Choroid plexus epithelial cell (primary cell): ENCODE results near the gene ENPEP.

ENCODE experiments used
- DNase-seq: peaks from one replicate; pipeline ENCODE4 v3.0.0-alpha.2; 2010; ENCODE audit warnings: low read depth
- H3K4me3 ChIP-seq: 2 replicates; pipeline ENCODE4 v1.5.1; 2011; ENCODE audit warnings: low read depth, mild to moderate bottlenecking, control low read depth, low read length, moderate library complexity
- TF ChIP-seq, protein P1 (sequence below): conservative IDR thresholded peaks from 2 replicates; pipeline ENCODE4 v1.5.1; 2011; ENCODE audit warnings: low read depth, mild to moderate bottlenecking, control low read depth, inconsistent platforms, low read length, moderate library complexity

ENPEP gene

DNA sequence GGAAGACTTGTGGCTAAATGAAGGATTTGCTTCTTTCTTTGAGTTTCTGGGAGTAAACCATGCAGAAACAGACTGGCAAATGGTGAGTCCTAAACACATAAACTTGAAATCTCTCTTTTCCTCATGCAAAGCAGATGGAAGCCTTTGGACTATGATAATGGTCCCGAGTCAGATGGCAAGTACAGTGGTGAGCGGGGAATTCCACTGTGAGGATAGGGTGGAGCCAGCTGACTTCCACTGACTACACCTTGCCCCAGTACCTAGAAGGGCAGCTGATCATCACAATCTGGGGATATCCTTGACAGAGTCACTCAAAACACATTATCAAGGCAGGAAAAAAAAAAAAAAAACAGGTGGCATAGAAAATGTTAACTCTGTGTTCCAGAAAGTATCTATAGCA, 34.3 kb downstream of the ENPEP start:
- H3K4me3 ChIP-seq = no peak overlapping the region
- no peak for DNase-seq
- TF ChIP-seq, protein P1, sequence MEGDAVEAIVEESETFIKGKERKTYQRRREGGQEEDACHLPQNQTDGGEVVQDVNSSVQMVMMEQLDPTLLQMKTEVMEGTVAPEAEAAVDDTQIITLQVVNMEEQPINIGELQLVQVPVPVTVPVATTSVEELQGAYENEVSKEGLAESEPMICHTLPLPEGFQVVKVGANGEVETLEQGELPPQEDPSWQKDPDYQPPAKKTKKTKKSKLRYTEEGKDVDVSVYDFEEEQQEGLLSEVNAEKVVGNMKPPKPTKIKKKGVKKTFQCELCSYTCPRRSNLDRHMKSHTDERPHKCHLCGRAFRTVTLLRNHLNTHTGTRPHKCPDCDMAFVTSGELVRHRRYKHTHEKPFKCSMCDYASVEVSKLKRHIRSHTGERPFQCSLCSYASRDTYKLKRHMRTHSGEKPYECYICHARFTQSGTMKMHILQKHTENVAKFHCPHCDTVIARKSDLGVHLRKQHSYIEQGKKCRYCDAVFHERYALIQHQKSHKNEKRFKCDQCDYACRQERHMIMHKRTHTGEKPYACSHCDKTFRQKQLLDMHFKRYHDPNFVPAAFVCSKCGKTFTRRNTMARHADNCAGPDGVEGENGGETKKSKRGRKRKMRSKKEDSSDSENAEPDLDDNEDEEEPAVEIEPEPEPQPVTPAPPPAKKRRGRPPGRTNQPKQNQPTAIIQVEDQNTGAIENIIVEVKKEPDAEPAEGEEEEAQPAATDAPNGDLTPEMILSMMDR = no peak

DNA sequence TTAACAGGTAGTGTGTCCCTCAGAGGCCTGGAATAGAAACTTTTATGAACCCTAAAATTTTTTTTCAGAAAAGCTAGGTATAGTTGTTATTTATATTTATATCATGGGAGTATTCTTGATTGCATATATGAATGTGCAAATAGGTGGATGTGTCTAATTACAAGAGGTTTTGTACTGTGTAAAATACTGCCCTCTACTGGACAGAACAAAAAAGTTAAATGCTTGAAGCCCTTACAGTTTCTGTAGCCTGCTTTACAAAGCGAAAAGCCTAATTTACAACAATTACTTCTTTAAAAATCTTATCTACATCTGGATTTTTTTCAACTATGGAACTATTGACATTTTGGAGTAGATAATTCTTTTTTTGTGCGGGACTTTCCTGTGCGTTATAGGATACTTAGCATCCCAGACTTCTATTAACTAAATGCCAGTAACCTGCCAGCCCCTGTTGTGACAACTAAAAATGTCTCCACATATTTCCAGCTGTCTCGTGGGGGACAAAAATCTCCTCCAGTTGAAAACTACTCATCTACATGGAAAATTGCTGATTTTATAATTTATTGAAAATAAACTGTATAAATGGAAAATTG, 35.1 kb downstream of the ENPEP start:
- H3K4me3 ChIP-seq = no peak overlapping the region
- TF ChIP-seq, protein P1 = peak; percentile 56
- peak; percentile 83 for DNase-seq

DNA sequence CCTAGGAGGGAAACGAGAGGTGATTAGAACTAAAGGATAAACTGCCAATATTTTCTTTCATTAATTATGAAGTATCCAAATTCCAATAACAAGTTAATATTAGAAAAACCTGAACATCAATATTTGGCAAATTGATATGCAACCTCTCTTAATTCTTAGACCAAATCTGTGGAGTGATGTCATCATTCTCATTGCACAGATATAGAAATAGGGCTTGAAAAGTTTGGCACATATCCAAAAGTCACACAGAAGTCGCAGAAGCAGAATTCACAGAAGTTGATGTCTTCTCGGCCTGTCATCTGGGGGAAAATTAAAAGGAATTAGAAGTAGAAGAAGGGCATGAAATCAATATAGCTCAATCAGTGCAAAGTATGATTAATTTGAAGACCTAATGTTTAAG, 36.9 kb downstream of the ENPEP start:
- no peak overlapping the region for H3K4me3 ChIP-seq
- TF ChIP-seq, protein P1 = no peak
- DNase-seq = no peak

DNA sequence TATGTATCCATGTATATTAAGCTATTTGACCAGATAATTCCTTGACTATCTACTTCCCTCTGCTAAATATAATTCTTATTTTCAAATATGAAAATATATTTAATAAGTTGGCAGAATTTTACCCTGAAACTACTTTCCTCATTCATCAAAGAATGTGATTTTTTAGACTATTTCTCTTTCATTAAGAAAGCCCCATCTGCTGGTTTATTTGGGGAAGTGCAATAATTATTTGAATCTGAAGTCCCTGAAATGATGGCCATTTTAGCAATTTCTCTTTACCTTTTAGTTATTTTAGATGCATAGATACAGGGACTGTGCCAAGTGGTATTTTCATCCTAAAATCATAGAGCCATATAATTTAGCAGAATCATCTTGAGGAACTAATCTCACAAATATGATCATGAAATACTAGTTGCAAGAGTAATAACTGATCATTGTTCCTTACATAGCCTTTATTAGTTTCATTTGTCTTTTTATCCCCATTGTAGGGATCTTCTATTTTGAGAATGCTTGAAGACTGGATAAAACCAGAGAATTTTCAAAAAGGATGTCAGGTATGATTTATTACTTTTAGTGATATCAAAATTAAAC, 39.0 kb downstream of the ENPEP start:
- DNase-seq = peak; percentile 65
- TF ChIP-seq, protein P1 = peak; percentile 55
- no peak overlapping the region for H3K4me3 ChIP-seq

DNA sequence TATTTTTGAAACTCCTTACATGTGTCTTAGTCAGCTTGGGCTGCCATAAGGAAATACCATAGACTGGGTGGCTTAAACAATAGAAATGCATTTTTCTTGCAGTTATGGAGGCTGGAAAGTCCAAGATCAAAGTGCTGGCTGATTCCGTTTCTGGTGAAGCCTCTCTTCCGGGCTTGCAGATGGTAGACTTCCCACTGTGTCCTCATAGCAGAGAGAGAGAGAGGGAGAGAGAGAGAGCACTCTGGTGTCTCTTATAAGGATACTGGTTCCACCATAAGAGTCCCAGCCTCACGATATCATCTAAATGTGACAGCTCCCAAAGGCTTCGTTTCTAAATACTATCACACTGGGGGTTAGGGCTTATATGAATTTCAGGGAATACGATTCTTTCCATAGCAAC, 39.7 kb downstream of the ENPEP start:
- H3K4me3 ChIP-seq = peak overlapping the region; percentile 63
- DNase-seq = peak; percentile 51
- TF ChIP-seq, protein P1 = no peak

DNA sequence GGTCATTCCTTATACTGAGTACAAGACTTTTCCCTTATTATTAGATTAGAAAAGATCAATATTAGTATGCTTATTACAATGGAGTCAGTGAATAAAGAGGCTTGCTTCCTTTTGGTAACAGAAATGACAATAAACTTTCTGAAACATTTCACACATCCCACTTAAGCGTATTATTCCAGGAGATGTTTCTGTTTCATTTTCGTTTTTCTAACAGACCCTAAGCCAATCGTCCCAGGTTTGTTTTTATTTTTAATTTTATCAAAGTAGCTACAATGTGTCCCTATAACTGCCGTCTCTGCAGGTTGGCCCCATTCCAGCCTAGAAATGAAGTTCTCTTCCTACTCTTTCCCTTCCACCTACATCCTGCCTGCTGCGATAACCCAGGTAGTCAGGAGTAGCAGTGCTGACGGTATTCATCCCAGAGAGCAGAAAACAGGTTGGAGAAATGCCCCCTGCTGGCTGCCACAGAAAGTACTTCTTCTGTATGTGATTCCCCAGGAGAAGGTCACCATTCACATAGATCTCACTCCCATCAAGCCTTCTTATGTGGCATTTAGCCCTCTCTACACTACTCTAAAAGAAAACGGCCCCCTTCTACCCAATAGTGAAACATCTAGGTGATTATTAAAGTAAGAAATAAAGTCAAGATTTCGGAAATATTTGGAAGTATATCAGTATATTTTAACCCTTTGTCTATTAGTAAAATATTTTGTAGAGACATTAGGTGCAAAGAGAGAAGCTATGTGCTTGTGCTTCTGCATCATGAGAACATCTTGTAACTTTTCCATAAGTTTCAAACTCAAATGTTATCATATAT, 40.4 kb downstream of the ENPEP start:
- H3K4me3 ChIP-seq = peak overlapping the region; percentile 63
- TF ChIP-seq, protein P1 = peak; percentile 89
- DNase-seq = peak; percentile 88
